ENCODE data around the gene ARHGAP26. TPM values are rescaled to one million over a fixed set of nuclear protein-coding genes. Genes with fewer than 3 reads are reported as not detected.

Gene ARHGAP26
- polyA plus RNA-seq, 1 donor from 2014 or later: 0.83 TPM

GRCh38 chr5:142830241-142831008 is 60.2 kb downstream of the ARHGAP26 start:
- H3K9ac ChIP-seq (ENCODE audit: low read length): no peak overlapping the region
- TF ChIP-seq, protein P1, sequence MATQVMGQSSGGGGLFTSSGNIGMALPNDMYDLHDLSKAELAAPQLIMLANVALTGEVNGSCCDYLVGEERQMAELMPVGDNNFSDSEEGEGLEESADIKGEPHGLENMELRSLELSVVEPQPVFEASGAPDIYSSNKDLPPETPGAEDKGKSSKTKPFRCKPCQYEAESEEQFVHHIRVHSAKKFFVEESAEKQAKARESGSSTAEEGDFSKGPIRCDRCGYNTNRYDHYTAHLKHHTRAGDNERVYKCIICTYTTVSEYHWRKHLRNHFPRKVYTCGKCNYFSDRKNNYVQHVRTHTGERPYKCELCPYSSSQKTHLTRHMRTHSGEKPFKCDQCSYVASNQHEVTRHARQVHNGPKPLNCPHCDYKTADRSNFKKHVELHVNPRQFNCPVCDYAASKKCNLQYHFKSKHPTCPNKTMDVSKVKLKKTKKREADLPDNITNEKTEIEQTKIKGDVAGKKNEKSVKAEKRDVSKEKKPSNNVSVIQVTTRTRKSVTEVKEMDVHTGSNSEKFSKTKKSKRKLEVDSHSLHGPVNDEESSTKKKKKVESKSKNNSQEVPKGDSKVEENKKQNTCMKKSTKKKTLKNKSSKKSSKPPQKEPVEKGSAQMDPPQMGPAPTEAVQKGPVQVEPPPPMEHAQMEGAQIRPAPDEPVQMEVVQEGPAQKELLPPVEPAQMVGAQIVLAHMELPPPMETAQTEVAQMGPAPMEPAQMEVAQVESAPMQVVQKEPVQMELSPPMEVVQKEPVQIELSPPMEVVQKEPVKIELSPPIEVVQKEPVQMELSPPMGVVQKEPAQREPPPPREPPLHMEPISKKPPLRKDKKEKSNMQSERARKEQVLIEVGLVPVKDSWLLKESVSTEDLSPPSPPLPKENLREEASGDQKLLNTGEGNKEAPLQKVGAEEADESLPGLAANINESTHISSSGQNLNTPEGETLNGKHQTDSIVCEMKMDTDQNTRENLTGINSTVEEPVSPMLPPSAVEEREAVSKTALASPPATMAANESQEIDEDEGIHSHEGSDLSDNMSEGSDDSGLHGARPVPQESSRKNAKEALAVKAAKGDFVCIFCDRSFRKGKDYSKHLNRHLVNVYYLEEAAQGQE (IDR thresholded peaks at IDR 0.05; ENCODE audit: borderline replicate concordance): no peak
- TF ChIP-seq, protein P2, sequence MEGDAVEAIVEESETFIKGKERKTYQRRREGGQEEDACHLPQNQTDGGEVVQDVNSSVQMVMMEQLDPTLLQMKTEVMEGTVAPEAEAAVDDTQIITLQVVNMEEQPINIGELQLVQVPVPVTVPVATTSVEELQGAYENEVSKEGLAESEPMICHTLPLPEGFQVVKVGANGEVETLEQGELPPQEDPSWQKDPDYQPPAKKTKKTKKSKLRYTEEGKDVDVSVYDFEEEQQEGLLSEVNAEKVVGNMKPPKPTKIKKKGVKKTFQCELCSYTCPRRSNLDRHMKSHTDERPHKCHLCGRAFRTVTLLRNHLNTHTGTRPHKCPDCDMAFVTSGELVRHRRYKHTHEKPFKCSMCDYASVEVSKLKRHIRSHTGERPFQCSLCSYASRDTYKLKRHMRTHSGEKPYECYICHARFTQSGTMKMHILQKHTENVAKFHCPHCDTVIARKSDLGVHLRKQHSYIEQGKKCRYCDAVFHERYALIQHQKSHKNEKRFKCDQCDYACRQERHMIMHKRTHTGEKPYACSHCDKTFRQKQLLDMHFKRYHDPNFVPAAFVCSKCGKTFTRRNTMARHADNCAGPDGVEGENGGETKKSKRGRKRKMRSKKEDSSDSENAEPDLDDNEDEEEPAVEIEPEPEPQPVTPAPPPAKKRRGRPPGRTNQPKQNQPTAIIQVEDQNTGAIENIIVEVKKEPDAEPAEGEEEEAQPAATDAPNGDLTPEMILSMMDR (IDR thresholded peaks at IDR 0.05; ENCODE audit: poor library complexity, severe bottlenecking): no peak
- TF ChIP-seq SMC3 (conservative IDR thresholded peaks at IDR 0.05; ENCODE audit: poor library complexity) (no peak), TAF1 (IDR thresholded peaks at IDR 0.05; ENCODE audit: low read depth) (no peak), EP300 (conservative IDR thresholded peaks at IDR 0.05; ENCODE audit: poor library complexity, severe bottlenecking) (no peak), EZH2 (IDR thresholded peaks at IDR 0.05; ENCODE audit: borderline replicate concordance, insufficient read depth, low read length, poor library complexity, severe bottlenecking) (no peak), POLR2AphosphoS5 (IDR thresholded peaks at IDR 0.05) (no peak), MXI1 (conservative IDR thresholded peaks at IDR 0.05; ENCODE audit: poor library complexity, severe bottlenecking) (no peak), RAD21 (conservative IDR thresholded peaks at IDR 0.05) (no peak)
- H3K27ac ChIP-seq (ENCODE audit: low read length): no peak overlapping the region
- H2AFZ ChIP-seq (ENCODE audit: low read depth, low read length): no peak overlapping the region
- no peaks in the 10 kb centered on the region for H3K79me2 ChIP-seq (replicated peaks; ENCODE audit: insufficient read depth, low read length)
- no peaks in the 10 kb centered on the region for H3K9me3 ChIP-seq (ENCODE audit: low read length)
- H3K27me3 ChIP-seq (ENCODE audit: insufficient read depth, low read depth, low read length): no peaks in the 10 kb centered on the region
- H3K36me3 ChIP-seq (ENCODE audit: insufficient read depth, low read length): no peaks in the 10 kb centered on the region
- H4K20me1 ChIP-seq (ENCODE audit: insufficient read depth): no peaks in the 10 kb centered on the region
- H3K4me3 ChIP-seq (ENCODE audit: low read length): no peak overlapping the region
- no peaks in the 10 kb centered on the region for H3K9me2 ChIP-seq (ENCODE audit: insufficient read depth, low read length)
- H3F3A ChIP-seq (ENCODE audit: insufficient read depth, low read length, poor library complexity, severe bottlenecking): no peaks in the 10 kb centered on the region
- no peak overlapping the region for H3K4me2 ChIP-seq (ENCODE audit: low read length)

- Histone ChIP-seq H3F3A (ENCODE audit: insufficient read depth, low read length, poor library complexity, severe bottlenecking) (no peaks in the 10 kb centered on the region), H3K9me3 (ENCODE audit: low read length) (no peaks in the 10 kb centered on the region), H3K4me2 (ENCODE audit: low read length) (no peak overlapping the region), H3K79me2 (replicated peaks; ENCODE audit: insufficient read depth, low read length) (no peaks in the 10 kb centered on the region), H3K36me3 (ENCODE audit: insufficient read depth, low read length) (no peaks in the 10 kb centered on the region), H4K20me1 (ENCODE audit: insufficient read depth) (no peaks in the 10 kb centered on the region), H3K9ac (ENCODE audit: low read length) (no peak overlapping the region), H2AFZ (ENCODE audit: low read depth, low read length) (no peak overlapping the region), H3K4me3 (ENCODE audit: low read length) (no peak overlapping the region), H3K9me2 (ENCODE audit: insufficient read depth, low read length) (no peaks in the 10 kb centered on the region), H3K27me3 (ENCODE audit: insufficient read depth, low read depth, low read length) (no peaks in the 10 kb centered on the region), H3K27ac (ENCODE audit: low read length) (no peak overlapping the region)
- TF ChIP-seq RAD21 (conservative IDR thresholded peaks at IDR 0.05) (no peak), MXI1 (conservative IDR thresholded peaks at IDR 0.05; ENCODE audit: poor library complexity, severe bottlenecking) (no peak), EZH2 (IDR thresholded peaks at IDR 0.05; ENCODE audit: borderline replicate concordance, insufficient read depth, low read length, poor library complexity, severe bottlenecking) (no peak), SMC3 (conservative IDR thresholded peaks at IDR 0.05; ENCODE audit: poor library complexity) (no peak), TAF1 (IDR thresholded peaks at IDR 0.05; ENCODE audit: low read depth) (no peak), EP300 (conservative IDR thresholded peaks at IDR 0.05; ENCODE audit: poor library complexity, severe bottlenecking) (no peak)
- TF ChIP-seq, protein P2 (IDR thresholded peaks at IDR 0.05; ENCODE audit: poor library complexity, severe bottlenecking): no peak
- TF ChIP-seq, protein P1 (IDR thresholded peaks at IDR 0.05; ENCODE audit: borderline replicate concordance): no peak
Observed at GRCh38 chr5:142831009-142831383, 60.8 kb downstream of the ARHGAP26 start.
